ENCODE data around the gene WDR26.

WDR26 gene

GRCh38 chr1:224482619-224483018 lies 48.0 kb upstream of the WDR26 start (continued):
- TF ChIP-seq ZBTB8A (tag by site-specific recombination; IDR thresholded peaks at IDR 0.05) (0 out of 2 replicates have a peak, but pooled peaks have one; percentile 28), TCF7L2 (IDR thresholded peaks at IDR 0.05; ENCODE audit: borderline replicate concordance, low read depth, low read length) (no peak), ZFP3 (tag by site-specific recombination; IDR thresholded peaks at IDR 0.05; ENCODE audit: low read depth) (no peak; the same call in 1 of the 2 replicates), KLF17 (tag by site-specific recombination; IDR thresholded peaks at IDR 0.05) (no peak), ZNF571 (tag by site-specific recombination; IDR thresholded peaks at IDR 0.05) (no peak), ZBTB11 (tag by site-specific recombination; conservative IDR thresholded peaks at IDR 0.05; ENCODE audit: low read depth) (no peak), ZNF114 (tag by site-specific recombination; IDR thresholded peaks at IDR 0.05) (no peak), ZNF174 (tag by site-specific recombination; IDR thresholded peaks at IDR 0.05) (no peak), ZNF214 (tag by site-specific recombination; IDR thresholded peaks at IDR 0.05; ENCODE audit: borderline replicate concordance) (no peak), ZNF16 (tag by site-specific recombination; IDR thresholded peaks at IDR 0.05; ENCODE audit: low read depth) (no peak), HOXA7 (CRISPR knock-in tag; IDR thresholded peaks at IDR 0.05; ENCODE audit: borderline replicate concordance) (no peak), ZNF747 (tag by site-specific recombination; IDR thresholded peaks at IDR 0.05) (no peak), ZNF335 (tag by site-specific recombination; conservative IDR thresholded peaks at IDR 0.05) (peak; percentile 99), ZNF266 (tag by site-specific recombination; IDR thresholded peaks at IDR 0.05; ENCODE audit: low read depth) (no peak), ZNF664 (tag by site-specific recombination; IDR thresholded peaks at IDR 0.05) (no peak), ZNF2 (tag by site-specific recombination; IDR thresholded peaks at IDR 0.05) (no peak), ZNF394 (tag by site-specific recombination; IDR thresholded peaks at IDR 0.05; ENCODE audit: borderline replicate concordance) (no peak), ZNF280D (tag by site-specific recombination; IDR thresholded peaks at IDR 0.05) (no peak), ZNF777 (tag by site-specific recombination; IDR thresholded peaks at IDR 0.05; ENCODE audit: borderline replicate concordance) (no peak), ZNF391 (tag by site-specific recombination; IDR thresholded peaks at IDR 0.05; ENCODE audit: borderline replicate concordance, low read depth) (no peak), ZNF221 (tag by site-specific recombination; IDR thresholded peaks at IDR 0.05; ENCODE audit: borderline replicate concordance) (no peak), ZNF175 (tag by site-specific recombination; IDR thresholded peaks at IDR 0.05) (no peak)
- TF ChIP-seq, protein P1, sequence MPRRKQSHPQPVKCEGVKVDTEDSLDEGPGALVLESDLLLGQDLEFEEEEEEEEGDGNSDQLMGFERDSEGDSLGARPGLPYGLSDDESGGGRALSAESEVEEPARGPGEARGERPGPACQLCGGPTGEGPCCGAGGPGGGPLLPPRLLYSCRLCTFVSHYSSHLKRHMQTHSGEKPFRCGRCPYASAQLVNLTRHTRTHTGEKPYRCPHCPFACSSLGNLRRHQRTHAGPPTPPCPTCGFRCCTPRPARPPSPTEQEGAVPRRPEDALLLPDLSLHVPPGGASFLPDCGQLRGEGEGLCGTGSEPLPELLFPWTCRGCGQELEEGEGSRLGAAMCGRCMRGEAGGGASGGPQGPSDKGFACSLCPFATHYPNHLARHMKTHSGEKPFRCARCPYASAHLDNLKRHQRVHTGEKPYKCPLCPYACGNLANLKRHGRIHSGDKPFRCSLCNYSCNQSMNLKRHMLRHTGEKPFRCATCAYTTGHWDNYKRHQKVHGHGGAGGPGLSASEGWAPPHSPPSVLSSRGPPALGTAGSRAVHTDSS (tag by site-specific recombination; IDR thresholded peaks at IDR 0.05): no peak
- TF ChIP-seq, protein P2, sequence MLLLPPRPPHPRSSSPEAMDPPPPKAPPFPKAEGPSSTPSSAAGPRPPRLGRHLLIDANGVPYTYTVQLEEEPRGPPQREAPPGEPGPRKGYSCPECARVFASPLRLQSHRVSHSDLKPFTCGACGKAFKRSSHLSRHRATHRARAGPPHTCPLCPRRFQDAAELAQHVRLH (tag by site-specific recombination; IDR thresholded peaks at IDR 0.05): no peak
- TF ChIP-seq, protein P3, sequence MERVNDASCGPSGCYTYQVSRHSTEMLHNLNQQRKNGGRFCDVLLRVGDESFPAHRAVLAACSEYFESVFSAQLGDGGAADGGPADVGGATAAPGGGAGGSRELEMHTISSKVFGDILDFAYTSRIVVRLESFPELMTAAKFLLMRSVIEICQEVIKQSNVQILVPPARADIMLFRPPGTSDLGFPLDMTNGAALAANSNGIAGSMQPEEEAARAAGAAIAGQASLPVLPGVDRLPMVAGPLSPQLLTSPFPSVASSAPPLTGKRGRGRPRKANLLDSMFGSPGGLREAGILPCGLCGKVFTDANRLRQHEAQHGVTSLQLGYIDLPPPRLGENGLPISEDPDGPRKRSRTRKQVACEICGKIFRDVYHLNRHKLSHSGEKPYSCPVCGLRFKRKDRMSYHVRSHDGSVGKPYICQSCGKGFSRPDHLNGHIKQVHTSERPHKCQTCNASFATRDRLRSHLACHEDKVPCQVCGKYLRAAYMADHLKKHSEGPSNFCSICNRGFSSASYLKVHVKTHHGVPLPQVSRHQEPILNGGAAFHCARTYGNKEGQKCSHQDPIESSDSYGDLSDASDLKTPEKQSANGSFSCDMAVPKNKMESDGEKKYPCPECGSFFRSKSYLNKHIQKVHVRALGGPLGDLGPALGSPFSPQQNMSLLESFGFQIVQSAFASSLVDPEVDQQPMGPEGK (tag by site-specific recombination; IDR thresholded peaks at IDR 0.05): peak; percentile 58; the same call in 1 of the 2 replicates
- TF ChIP-seq, protein P4, sequence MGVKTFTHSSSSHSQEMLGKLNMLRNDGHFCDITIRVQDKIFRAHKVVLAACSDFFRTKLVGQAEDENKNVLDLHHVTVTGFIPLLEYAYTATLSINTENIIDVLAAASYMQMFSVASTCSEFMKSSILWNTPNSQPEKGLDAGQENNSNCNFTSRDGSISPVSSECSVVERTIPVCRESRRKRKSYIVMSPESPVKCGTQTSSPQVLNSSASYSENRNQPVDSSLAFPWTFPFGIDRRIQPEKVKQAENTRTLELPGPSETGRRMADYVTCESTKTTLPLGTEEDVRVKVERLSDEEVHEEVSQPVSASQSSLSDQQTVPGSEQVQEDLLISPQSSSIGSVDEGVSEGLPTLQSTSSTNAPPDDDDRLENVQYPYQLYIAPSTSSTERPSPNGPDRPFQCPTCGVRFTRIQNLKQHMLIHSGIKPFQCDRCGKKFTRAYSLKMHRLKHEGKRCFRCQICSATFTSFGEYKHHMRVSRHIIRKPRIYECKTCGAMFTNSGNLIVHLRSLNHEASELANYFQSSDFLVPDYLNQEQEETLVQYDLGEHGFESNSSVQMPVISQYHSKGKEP (tag by site-specific recombination; IDR thresholded peaks at IDR 0.05): no peak

Measured in HEK293 (cell line).